MM.1S (cell line): Measurements from ENCODE around the gene ZC3H4.

Experiments used
- DNase-seq: peaks from one replicate; pipeline ENCODE4 v3.0.0-alpha.2; 2015
- H2AFZ ChIP-seq: fragments of 300-600 bp; sonication (generic); 2 replicates; pipeline ENCODE4 v1.6.0; 2016; ENCODE audit warnings: antibody characterized with exemption, low read length
- H3F3A ChIP-seq: fragments of 300-600 bp; sonication (generic); 2 replicates; pipeline ENCODE4 v1.6.1; 2016; ENCODE audit warnings: mild to moderate bottlenecking, antibody characterized with exemption, low read length, moderate library complexity, mixed read lengths; ENCODE audit not compliant: insufficient read depth
- H3K27ac ChIP-seq: fragments of 300-600 bp; sonication (generic); 2 replicates; pipeline ENCODE4 v1.5.1; 2016; ENCODE audit warnings: mild to moderate bottlenecking, low read length
- H3K27me3 ChIP-seq: fragments of 300-600 bp; sonication (generic); replicated peaks from 2 replicates; pipeline ENCODE4 v1.6.0; 2016; ENCODE audit warnings: low read length; ENCODE audit not compliant: insufficient read depth
- H3K36me3 ChIP-seq: fragments of 300-600 bp; sonication (generic); replicated peaks from 2 replicates; pipeline ENCODE4 v1.6.1; 2016; ENCODE audit warnings: mild to moderate bottlenecking, low read length, mixed read lengths; ENCODE audit not compliant: insufficient read depth
- H3K4me1 ChIP-seq: fragments of 300-600 bp; sonication (generic); 2 replicates; pipeline ENCODE4 v1.6.1; 2016; ENCODE audit warnings: low read length, mixed read lengths
- H3K4me2 ChIP-seq: fragments of 300-600 bp; sonication (generic); 2 replicates; pipeline ENCODE4 v1.6.0; 2016; ENCODE audit warnings: low read depth, low read length
- H3K4me3 ChIP-seq: fragments of 300-600 bp; sonication (generic); 2 replicates; pipeline ENCODE4 v1.5.1; 2016; ENCODE audit warnings: low read length, mixed read lengths
- H3K79me2 ChIP-seq: fragments of 300-600 bp; sonication (generic); 2 replicates; pipeline ENCODE4 v1.6.1; 2016; ENCODE audit warnings: mixed run types, low read length, mixed read lengths
- H3K9ac ChIP-seq: fragments of 300-600 bp; sonication (generic); 2 replicates; pipeline ENCODE4 v1.6.1; 2016; ENCODE audit warnings: low read length, mixed read lengths
- H3K9me2 ChIP-seq: fragments of 300-600 bp; sonication (generic); replicated peaks from 2 replicates; pipeline ENCODE4 v1.6.1; 2016; ENCODE audit warnings: mild to moderate bottlenecking, low read length, mixed read lengths; ENCODE audit not compliant: insufficient read depth
- H3K9me3 ChIP-seq: fragments of 300-600 bp; sonication (generic); replicated peaks from 2 replicates; pipeline ENCODE4 v1.6.1; 2016; ENCODE audit warnings: mild to moderate bottlenecking, low read length, mixed read lengths; ENCODE audit not compliant: insufficient read depth
- H4K20me1 ChIP-seq: fragments of 300-600 bp; sonication (generic); 2 replicates; pipeline ENCODE4 v1.6.1; 2016; ENCODE audit warnings: mild to moderate bottlenecking, low read length, moderate library complexity, mixed read lengths; ENCODE audit not compliant: insufficient read depth
- EZH2 ChIP-seq: fragments of 300-600 bp; sonication (generic); optimal IDR thresholded peaks from 2 replicates; pipeline ENCODE3; 2017; ENCODE audit warnings: low read depth, mild to moderate bottlenecking, antibody characterized with exemption, low read length, mixed read lengths
- EZH2phosphoT487 ChIP-seq: fragments of 300-600 bp; sonication (generic); IDR thresholded peaks from 2 replicates; pipeline ENCODE4 v1.6.1; 2018; ENCODE audit warnings: antibody characterized with exemption, low read length
- TF ChIP-seq, protein P1 (sequence below): fragments of 300-600 bp; sonication (generic); IDR thresholded peaks from 2 replicates; pipeline ENCODE4 v1.5.1; 2016; ENCODE audit warnings: antibody characterized with exemption, low read length, mixed read lengths

ZC3H4 gene

DNA sequence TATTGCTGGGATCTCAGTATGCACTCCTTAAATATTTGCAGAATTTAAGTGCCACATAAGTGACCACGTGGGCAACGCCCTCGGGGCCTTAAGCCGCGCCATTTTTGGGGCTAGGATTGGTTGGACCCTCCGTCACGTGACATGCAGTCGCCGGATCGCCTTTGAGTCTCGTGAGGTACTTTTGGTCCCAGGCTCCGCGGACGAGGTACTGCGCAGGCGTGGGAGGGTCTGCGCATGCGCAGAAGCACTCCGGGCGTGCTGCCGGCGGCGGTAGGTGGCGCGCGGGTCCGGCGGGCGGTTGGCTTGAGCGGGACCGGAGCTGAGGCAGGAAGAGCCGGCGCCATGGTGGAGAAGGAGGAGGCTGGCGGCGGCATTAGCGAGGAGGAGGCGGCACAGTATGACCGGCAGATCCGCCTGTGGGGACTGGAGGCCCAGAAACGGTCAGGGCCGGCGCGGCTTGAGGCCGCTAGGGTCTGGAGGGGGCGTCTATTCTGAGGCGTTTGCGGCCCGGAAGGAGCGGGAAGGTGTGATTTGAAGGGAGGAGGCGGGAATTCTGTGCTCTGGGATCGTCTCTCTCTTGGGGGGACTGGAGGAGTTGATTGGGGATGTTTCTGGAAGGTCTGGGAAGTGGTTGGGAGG is 17.1 kb upstream of the ZC3H4 start, which contains the start of gene SAE1:
SAE1 (plus strand) TSS at position 247 of the 639 bp plus-strand sequence; CDS start at position 343, 96 bp downstream.
- peak within 1 kb of the TSS; percentile 95 for H3K4me3 ChIP-seq
- peak within 1 kb of the TSS; percentile 96 for H3K9ac ChIP-seq
- no peaks in the 10 kb centered on the region for H3K27me3 ChIP-seq
- peak within 1 kb of the TSS; percentile 77 for H2AFZ ChIP-seq
- no peaks in the 10 kb centered on the region for H3K9me2 ChIP-seq
- peaks cover 15% of the 10 kb centered on the region for H4K20me1 ChIP-seq
- H3K4me2 ChIP-seq, result peak within 1 kb of the TSS; percentile 62
- no peaks in the 10 kb centered on the region for H3K9me3 ChIP-seq
- H3K79me2 ChIP-seq, result peaks cover 51% of the 10 kb centered on the region
- no peaks in the 10 kb centered on the region for H3K36me3 ChIP-seq
- no peaks in the 10 kb centered on the region for H3F3A ChIP-seq
- H3K4me1 ChIP-seq, result peaks cover 10% of the 10 kb centered on the region; the same call in 1 of the 2 replicates
- peak; percentile 99 for DNase-seq
- H3K27ac ChIP-seq, result peak within 1 kb of the TSS; percentile 67; the same call in 1 of the 2 replicates
- no peak for TF ChIP-seq EZH2phosphoT487
- TF ChIP-seq, protein P1, sequence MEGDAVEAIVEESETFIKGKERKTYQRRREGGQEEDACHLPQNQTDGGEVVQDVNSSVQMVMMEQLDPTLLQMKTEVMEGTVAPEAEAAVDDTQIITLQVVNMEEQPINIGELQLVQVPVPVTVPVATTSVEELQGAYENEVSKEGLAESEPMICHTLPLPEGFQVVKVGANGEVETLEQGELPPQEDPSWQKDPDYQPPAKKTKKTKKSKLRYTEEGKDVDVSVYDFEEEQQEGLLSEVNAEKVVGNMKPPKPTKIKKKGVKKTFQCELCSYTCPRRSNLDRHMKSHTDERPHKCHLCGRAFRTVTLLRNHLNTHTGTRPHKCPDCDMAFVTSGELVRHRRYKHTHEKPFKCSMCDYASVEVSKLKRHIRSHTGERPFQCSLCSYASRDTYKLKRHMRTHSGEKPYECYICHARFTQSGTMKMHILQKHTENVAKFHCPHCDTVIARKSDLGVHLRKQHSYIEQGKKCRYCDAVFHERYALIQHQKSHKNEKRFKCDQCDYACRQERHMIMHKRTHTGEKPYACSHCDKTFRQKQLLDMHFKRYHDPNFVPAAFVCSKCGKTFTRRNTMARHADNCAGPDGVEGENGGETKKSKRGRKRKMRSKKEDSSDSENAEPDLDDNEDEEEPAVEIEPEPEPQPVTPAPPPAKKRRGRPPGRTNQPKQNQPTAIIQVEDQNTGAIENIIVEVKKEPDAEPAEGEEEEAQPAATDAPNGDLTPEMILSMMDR, result peak; percentile 58

DNA sequence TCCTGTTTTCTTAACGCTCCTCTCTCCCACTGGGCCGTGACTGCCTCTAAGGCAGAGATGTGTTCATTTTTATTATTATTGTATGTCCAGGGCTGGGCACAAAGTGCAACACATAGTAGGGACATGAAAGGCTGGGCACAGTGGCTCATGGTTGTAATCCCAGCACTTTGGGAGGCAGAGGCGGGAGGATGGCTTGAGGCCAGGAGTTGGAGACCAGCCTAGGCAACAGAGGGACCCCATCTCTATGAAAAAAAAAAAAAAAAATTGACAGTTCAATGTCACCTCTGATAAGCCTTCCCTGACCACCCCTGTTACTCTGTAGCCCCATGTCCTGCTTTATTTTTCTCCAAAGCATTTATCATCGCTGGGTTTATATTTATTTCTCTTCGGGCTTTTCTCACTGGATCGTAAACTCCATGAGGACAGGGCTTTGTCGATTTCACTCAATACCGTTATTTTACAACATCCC is 16.6 kb upstream of the ZC3H4 start:
- Histone ChIP-seq H3F3A (no peaks in the 10 kb centered on the region), H3K4me1 (peaks cover 10% of the 10 kb centered on the region; the same call in 1 of the 2 replicates), H3K4me3 (no peak overlapping the region), H4K20me1 (peaks cover 10% of the 10 kb centered on the region), H3K36me3 (no peaks in the 10 kb centered on the region), H3K79me2 (peaks cover 45% of the 10 kb centered on the region), H3K27me3 (no peaks in the 10 kb centered on the region), H3K9me3 (no peaks in the 10 kb centered on the region), H3K4me2 (peak overlapping the region; percentile 35; the same call in 1 of the 2 replicates), H2AFZ (peak overlapping the region; percentile 47), H3K27ac (no peak overlapping the region), H3K9me2 (no peaks in the 10 kb centered on the region), H3K9ac (no peak overlapping the region)
- no peak for DNase-seq
- TF ChIP-seq, protein P1, result no peak
- TF ChIP-seq EZH2phosphoT487 (no peak), EZH2 (no peak)

DNA sequence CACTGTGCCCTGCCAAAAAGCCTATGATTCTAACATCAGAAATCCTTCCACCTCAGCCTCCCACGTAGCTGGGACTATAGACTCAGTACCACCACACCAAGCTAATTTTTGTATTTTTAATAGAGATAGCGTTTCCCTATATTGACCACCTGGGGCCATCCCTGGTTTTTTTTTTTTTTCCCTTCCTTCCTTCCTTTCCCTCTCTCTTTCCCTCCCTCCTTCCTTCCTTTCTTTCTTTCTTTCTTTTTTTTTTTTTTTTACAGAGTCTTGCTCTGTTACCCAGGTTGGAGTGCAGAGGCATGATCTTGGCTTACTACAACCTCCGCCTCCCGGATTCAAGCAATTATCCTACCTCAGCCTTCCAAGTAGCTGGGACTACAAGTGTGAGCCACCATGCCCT is 16.0 kb upstream of the ZC3H4 start:
- no peak for DNase-seq
- no peak overlapping the region for H3K4me3 ChIP-seq
- no peaks in the 10 kb centered on the region for H3F3A ChIP-seq
- H4K20me1 ChIP-seq, result peaks cover 8% of the 10 kb centered on the region
- H2AFZ ChIP-seq, result no peak overlapping the region
- peaks cover 39% of the 10 kb centered on the region for H3K79me2 ChIP-seq
- H3K9me2 ChIP-seq, result no peaks in the 10 kb centered on the region
- H3K27ac ChIP-seq, result no peak overlapping the region
- no peaks in the 10 kb centered on the region for H3K36me3 ChIP-seq
- no peaks in the 10 kb centered on the region for H3K9me3 ChIP-seq
- no peak for TF ChIP-seq EZH2
- TF ChIP-seq EZH2phosphoT487, result no peak
- TF ChIP-seq, protein P1, result no peak
- peaks cover 10% of the 10 kb centered on the region; the same call in 1 of the 2 replicates for H3K4me1 ChIP-seq
- H3K9ac ChIP-seq, result no peak overlapping the region
- H3K27me3 ChIP-seq, result no peaks in the 10 kb centered on the region
- no peak overlapping the region for H3K4me2 ChIP-seq
